Rectal smooth muscle tissue (tissue), 1 donor: ENCODE results near the gene DMD.

Source experiments
- H3K27ac ChIP-seq: one replicate; pipeline ENCODE4 v1.7.0; 2013; ENCODE audit warnings: low read depth, low read length, inconsistent platforms
- H3K27me3 ChIP-seq: one replicate; pipeline ENCODE4 v1.7.0; 2013; ENCODE audit warnings: low read length; ENCODE audit not compliant: control insufficient read depth, insufficient read depth
- H3K36me3 ChIP-seq: one replicate; pipeline ENCODE4 v1.7.0; 2013; ENCODE audit warnings: low read length; ENCODE audit not compliant: control insufficient read depth, insufficient read depth
- H3K4me1 ChIP-seq: one replicate; pipeline ENCODE4 v1.7.0; 2013; ENCODE audit warnings: low read length; ENCODE audit not compliant: control insufficient read depth, insufficient read depth
- H3K4me3 ChIP-seq: one replicate; pipeline ENCODE4 v1.7.0; 2013; ENCODE audit warnings: low read length
- H3K9ac ChIP-seq: one replicate; pipeline ENCODE4 v1.7.0; 2013; ENCODE audit warnings: low read length

DMD gene

GRCh38 chrX:31185884-31186283, 2025.5 kb downstream of the DMD start:
- no peaks in the 10 kb centered on the region for H3K27me3 ChIP-seq
- no peak overlapping the region for H3K9ac ChIP-seq
- H3K4me3 ChIP-seq: no peak overlapping the region
- H3K4me1 ChIP-seq: no peaks in the 10 kb centered on the region
- no peaks in the 10 kb centered on the region for H3K36me3 ChIP-seq
- H3K27ac ChIP-seq: no peak overlapping the region

- H3K27ac ChIP-seq: no peak overlapping the region
Observed at GRCh38 chrX:31181377-31182000, 2029.9 kb downstream of the DMD start.

GRCh38 chrX:31179203-31179602, 2032.1 kb downstream of the DMD start:
- H3K36me3 ChIP-seq: no peaks in the 10 kb centered on the region
- H3K4me3 ChIP-seq: no peak overlapping the region
- H3K27ac ChIP-seq: no peak overlapping the region
- no peaks in the 10 kb centered on the region for H3K4me1 ChIP-seq
- no peak overlapping the region for H3K9ac ChIP-seq
- no peaks in the 10 kb centered on the region for H3K27me3 ChIP-seq

More at GRCh38 chrX:31181377-31182000, 2029.9 kb downstream of the DMD start:
- no peak overlapping the region for H3K9ac ChIP-seq
- no peak overlapping the region for H3K4me3 ChIP-seq
- no peaks in the 10 kb centered on the region for H3K27me3 ChIP-seq
- H3K36me3 ChIP-seq: no peaks in the 10 kb centered on the region
- no peaks in the 10 kb centered on the region for H3K4me1 ChIP-seq

- Histone ChIP-seq H3K4me3 (no peak overlapping the region), H3K9ac (no peak overlapping the region), H3K27me3 (no peaks in the 10 kb centered on the region), H3K27ac (no peak overlapping the region), H3K36me3 (no peaks in the 10 kb centered on the region), H3K4me1 (no peaks in the 10 kb centered on the region)
Observed at GRCh38 chrX:31178769-31179125, 2032.6 kb downstream of the DMD start.

GRCh38 chrX:31178064-31178768, 2033.1 kb downstream of the DMD start:
- Histone ChIP-seq H3K4me1 (no peaks in the 10 kb centered on the region), H3K36me3 (no peaks in the 10 kb centered on the region), H3K27me3 (no peaks in the 10 kb centered on the region), H3K27ac (no peak overlapping the region), H3K9ac (no peak overlapping the region), H3K4me3 (no peak overlapping the region)

GRCh38 chrX:31170792-31171191, 2040.6 kb downstream of the DMD start:
- Histone ChIP-seq H3K4me1 (no peaks in the 10 kb centered on the region), H3K27ac (no peak overlapping the region), H3K4me3 (no peak overlapping the region), H3K9ac (no peak overlapping the region), H3K36me3 (no peaks in the 10 kb centered on the region), H3K27me3 (no peaks in the 10 kb centered on the region)

- no peaks in the 10 kb centered on the region for H3K36me3 ChIP-seq
- H3K27ac ChIP-seq: no peak overlapping the region
- H3K4me1 ChIP-seq: no peaks in the 10 kb centered on the region
- no peak overlapping the region for H3K4me3 ChIP-seq
- H3K27me3 ChIP-seq: no peaks in the 10 kb centered on the region
- H3K9ac ChIP-seq: no peak overlapping the region
Observed at GRCh38 chrX:31168551-31168950, 2042.8 kb downstream of the DMD start.

GRCh38 chrX:31166832-31167231, 2044.5 kb downstream of the DMD start:
- H3K4me1 ChIP-seq: no peaks in the 10 kb centered on the region
- H3K36me3 ChIP-seq: no peaks in the 10 kb centered on the region
- H3K9ac ChIP-seq: no peak overlapping the region
- H3K27me3 ChIP-seq: no peaks in the 10 kb centered on the region
- no peak overlapping the region for H3K27ac ChIP-seq
- H3K4me3 ChIP-seq: no peak overlapping the region

GRCh38 chrX:31166416-31166815, 2044.9 kb downstream of the DMD start:
- Histone ChIP-seq H3K36me3 (no peaks in the 10 kb centered on the region), H3K4me3 (no peak overlapping the region), H3K27me3 (no peaks in the 10 kb centered on the region), H3K9ac (no peak overlapping the region), H3K4me1 (no peaks in the 10 kb centered on the region), H3K27ac (no peak overlapping the region)

GRCh38 chrX:31165241-31166035, 2045.9 kb downstream of the DMD start:
- Histone ChIP-seq H3K27ac (no peak overlapping the region), H3K27me3 (no peaks in the 10 kb centered on the region), H3K9ac (no peak overlapping the region), H3K4me1 (no peaks in the 10 kb centered on the region), H3K4me3 (no peak overlapping the region), H3K36me3 (no peaks in the 10 kb centered on the region)

- Histone ChIP-seq H3K36me3 (no peaks in the 10 kb centered on the region), H3K4me1 (no peaks in the 10 kb centered on the region), H3K9ac (no peak overlapping the region), H3K27ac (no peak overlapping the region), H3K4me3 (no peak overlapping the region), H3K27me3 (no peaks in the 10 kb centered on the region)
Observed at GRCh38 chrX:31154946-31155345, 2056.4 kb downstream of the DMD start.

GRCh38 chrX:31153475-31154047, 2057.8 kb downstream of the DMD start:
- Histone ChIP-seq H3K4me3 (no peak overlapping the region), H3K4me1 (no peaks in the 10 kb centered on the region), H3K9ac (no peak overlapping the region), H3K36me3 (no peaks in the 10 kb centered on the region), H3K27me3 (no peaks in the 10 kb centered on the region), H3K27ac (no peak overlapping the region)
